Naive B cell (primary cell): ENCODE measurements around the gene DHRS3. TPM values are rescaled to one million over a fixed set of nuclear protein-coding genes. Genes with fewer than 3 reads are reported as not detected.
"Not testable (repeated sequence)": the region's sequence is repeated elsewhere in the genome, so short reads cannot be mapped to it uniquely, and the experiment has no call there.

Source experiments
- ATAC-seq, 2 donors: fragments of 150-1000 bp; cut with Tn5 transposase; 2 replicates each; pipeline ENCODE4 v1.10.0; 2021; ENCODE audit warnings: low read depth in 2 of 2, mild to moderate bottlenecking in 2 of 2, moderate library complexity in 2 of 2
- DNase-seq: peaks from one replicate; pipeline ENCODE4 v3.0.0; 2022
- H3K27ac Mint-ChIP-seq, 6 donors: one replicate each; pipeline ENCODE4 v1.8.0; 2020 to 2022; ENCODE audit warnings: mild to moderate bottlenecking in 6 of 6, mixed read lengths in 6 of 6, moderate library complexity in 5 of 6, inconsistent platforms in 2 of 6
- H3K27me3 Mint-ChIP-seq, 3 donors: one replicate each; pipeline ENCODE4 v1.8.0; 2021 to 2022; ENCODE audit warnings: mixed read lengths in 3 of 3, mild to moderate bottlenecking in 1 of 3
- H3K36me3 Mint-ChIP-seq, 2 donors: one replicate each; pipeline ENCODE4 v1.8.0; 2020 to 2022; ENCODE audit warnings: mixed read lengths in 2 of 2, inconsistent platforms in 1 of 2, mild to moderate bottlenecking in 1 of 2
- H3K4me1 Mint-ChIP-seq, 3 donors: one replicate each; pipeline ENCODE4 v1.8.0; 2020 to 2022; ENCODE audit warnings: mixed read lengths in 3 of 3, inconsistent platforms in 1 of 3, mild to moderate bottlenecking in 1 of 3, moderate library complexity in 1 of 3
- H3K4me3 Mint-ChIP-seq, 8 donors: one replicate each; pipeline ENCODE4 v1.8.0; 2020 to 2022; ENCODE audit warnings: mild to moderate bottlenecking in 8 of 8, mixed read lengths in 8 of 8, moderate library complexity in 8 of 8, inconsistent platforms in 2 of 8
- H3K9me3 Mint-ChIP-seq, 7 donors: one replicate each; pipeline ENCODE4 v1.8.0; 2020 to 2022; ENCODE audit warnings: mixed read lengths in 7 of 7, mild to moderate bottlenecking in 5 of 7, inconsistent platforms in 2 of 7, moderate library complexity in 1 of 7
- polyA plus RNA-seq, 6 donors: library from polyadenylated mRNA; unstranded; fragments of 300-500 nt; fragmentation: Illumina TruSeq; gene quantifications; one replicate each; pipeline ENCODE4 v1.2.3, GENCODE V29; 2021; ENCODE audit warnings: low read depth in 6 of 6

Gene DHRS3
- polyA plus RNA-seq, 6 donors from 2014 or later = 0.21 to 1.9 (median 0.47) TPM; not detected in 1

DNA sequence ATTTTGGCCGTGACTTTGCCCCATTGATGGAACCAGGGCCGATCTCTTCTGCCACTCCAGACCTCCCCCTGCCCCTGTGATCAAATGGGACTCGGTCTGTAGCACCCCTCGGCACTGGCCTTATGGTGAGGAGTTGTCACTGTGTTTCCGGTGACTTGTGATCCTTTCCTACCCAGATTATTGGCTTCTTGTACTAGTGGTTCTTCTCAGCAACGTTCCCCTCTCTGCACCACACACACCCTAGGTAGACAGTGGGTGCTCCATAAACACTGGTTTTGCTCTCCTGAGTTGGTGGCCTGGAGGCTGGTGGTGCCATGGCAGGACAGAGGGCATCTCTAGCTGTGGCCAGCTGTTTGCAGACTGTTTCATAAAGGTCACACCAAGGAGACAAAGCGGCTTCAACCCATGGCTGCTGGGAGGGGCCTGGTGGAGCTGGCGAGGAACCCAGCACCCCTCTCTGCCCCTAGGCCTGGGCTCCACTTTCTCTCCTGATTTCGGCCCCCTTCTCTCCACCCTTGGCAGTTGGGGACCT lies 50.7 kb downstream of the DHRS3 start:
- H3K36me3 Mint-ChIP-seq = peaks cover 14 to 22% of the 10 kb centered on the region in 2 donors

DNA sequence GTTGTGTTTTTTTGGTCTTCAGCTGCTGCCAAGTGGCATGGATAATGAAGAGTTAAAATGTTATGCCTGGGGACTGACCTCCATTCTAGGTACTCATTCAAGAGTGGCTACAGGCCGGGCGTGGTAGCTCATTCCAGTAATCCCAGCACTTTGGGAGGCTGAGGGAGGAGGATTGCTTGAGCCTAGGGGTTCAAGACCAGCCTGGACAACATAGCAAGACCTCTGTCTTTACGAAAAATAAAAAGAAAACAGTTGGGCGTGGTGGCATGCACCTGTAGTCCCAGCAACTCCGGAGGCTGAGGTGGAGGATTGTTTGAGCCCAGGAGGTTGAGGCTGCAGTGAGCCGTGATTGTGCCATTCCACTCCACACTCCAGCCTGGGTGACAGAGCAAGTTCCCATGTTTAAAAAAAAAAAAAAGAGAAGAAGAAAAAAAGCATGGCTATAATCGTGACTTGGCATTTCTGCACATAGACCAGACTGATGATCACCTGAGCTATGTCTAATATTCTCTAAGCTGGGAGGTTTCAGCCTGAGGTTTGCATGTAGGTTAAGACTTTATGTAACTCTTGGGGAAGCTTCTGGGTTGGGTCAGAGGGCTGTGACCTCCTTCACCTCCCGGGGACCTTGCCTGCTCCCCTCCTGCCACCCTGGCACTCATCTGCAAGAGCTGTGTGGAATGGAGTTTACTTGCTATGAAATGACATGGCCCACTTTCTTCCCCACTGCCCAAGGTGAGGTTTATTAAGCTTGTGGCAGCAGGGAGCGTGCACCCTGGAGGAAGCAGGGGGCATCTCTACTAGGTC lies 51.3 kb downstream of the DHRS3 start:
- DNase-seq = no peak
- Mint-ChIP-seq H3K9me3 (peaks cover 17 to 32% (median 26%) of the 10 kb centered on the region in 7 donors), H3K27me3 (no peaks in the 10 kb centered on the region), H3K4me1 (peaks cover 0 to 2% (median 0%) of the 10 kb centered on the region in 3 donors), H3K4me3 (no peak overlapping the region), H3K36me3 (peaks cover 15 to 26% of the 10 kb centered on the region in 2 donors), H3K27ac (no peak overlapping the region)
- ATAC-seq = no peak

More for the DNA sequence above, 50.7 kb downstream of the DHRS3 start:
- peaks cover 0 to 2% (median 0%) of the 10 kb centered on the region in 3 donors for H3K4me1 Mint-ChIP-seq
- peaks cover 14 to 27% (median 21%) of the 10 kb centered on the region in 7 donors for H3K9me3 Mint-ChIP-seq
- no peak overlapping the region for H3K4me3 Mint-ChIP-seq
- H3K27ac Mint-ChIP-seq = no peak overlapping the region
- ATAC-seq (no peak), DNase-seq (no peak)
- no peaks in the 10 kb centered on the region for H3K27me3 Mint-ChIP-seq

DNA sequence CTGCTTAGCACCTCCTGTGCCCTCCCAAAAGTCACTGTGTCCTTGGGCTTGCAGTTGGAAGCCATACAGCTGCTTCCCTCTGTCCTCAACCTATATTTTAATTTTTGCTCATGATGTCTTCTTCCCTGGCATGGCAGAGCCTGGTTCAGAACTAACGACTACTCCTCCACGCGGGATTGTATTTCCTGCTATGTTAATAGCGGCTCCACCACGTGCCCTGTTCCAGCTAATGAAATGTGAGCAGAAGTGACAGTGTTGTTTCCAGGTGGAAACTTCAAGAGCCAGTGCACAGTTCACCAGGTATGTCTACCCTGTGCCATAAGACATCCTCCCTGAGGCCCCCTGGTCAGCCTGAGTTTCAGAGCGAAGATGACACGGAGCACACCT lies 52.1 kb downstream of the DHRS3 start:
- ATAC-seq = no peak
- no peak overlapping the region for H3K27ac Mint-ChIP-seq
- H3K9me3 Mint-ChIP-seq = peaks cover 17 to 32% (median 26%) of the 10 kb centered on the region in 7 donors
- H3K27me3 Mint-ChIP-seq = no peaks in the 10 kb centered on the region
- H3K36me3 Mint-ChIP-seq = peaks cover 15 to 26% of the 10 kb centered on the region in 2 donors
- H3K4me3 Mint-ChIP-seq = peak overlapping the region in 1 of 8 donors; percentile 70
- no peak for DNase-seq
- H3K4me1 Mint-ChIP-seq = peaks cover 0 to 2% (median 0%) of the 10 kb centered on the region in 3 donors

DNA sequence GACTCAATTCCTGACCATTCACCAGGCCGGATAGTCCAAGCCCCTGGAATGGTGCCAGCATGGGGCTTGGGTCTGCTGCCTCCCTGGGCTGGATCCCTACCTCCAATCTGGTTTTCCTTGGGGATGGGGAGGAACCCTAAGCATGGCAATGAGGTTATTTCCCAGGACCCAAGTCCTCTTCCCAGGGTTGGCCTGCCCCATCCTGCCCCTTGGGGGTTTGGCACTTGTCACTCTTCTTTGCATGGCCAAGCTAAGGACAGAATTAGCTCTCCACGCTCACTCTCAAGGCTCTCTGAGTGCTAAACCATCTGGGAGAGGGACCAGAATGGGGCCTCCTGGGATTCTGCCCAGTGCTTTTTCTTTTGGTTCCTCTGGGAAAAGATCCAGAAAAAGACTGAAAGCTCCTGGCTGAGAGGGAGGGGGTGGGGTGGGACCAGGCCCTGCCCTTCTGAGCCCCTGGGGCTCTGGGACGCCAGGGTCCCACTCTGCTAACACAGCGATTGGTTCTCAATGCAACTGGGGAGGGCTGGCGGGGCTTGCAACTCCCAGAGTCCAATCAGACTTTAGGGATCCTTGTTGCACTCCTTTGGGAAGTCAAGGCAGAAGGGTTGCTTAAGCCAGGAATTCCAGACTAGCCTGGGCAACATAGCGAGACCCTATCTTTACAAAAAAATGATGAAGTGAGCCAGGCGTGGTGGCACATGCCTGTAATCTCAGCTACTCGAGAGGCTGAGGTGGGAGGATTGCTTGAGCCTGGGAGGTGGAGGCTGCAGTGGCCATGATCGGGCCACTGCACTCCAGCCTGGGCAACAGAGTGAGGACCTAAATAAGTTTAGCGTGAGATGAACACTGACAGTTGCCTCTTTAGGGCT lies 52.7 kb downstream of the DHRS3 start:
- H3K27me3 Mint-ChIP-seq = no peaks in the 10 kb centered on the region

DNA sequence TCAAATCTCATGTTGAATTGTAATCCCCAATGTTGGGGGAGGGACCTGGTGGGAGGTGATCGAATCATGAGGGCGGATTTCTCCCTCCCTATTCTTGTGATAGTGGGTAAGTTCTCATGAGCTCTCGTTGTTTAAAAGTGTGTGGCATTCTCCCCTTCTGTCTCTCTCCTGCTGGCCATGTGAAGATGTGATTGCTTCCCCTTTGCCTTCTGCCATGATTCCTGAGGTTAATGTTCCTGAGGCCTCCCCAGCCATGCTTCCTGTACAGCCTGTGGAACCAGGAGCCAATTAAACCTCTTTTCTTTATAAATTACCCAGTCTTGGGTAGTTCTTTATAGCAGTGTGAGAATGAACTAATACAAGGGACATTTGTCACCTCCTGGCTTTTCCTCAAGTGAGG lies 53.8 kb downstream of the DHRS3 start:
- H3K27me3 Mint-ChIP-seq, H3K4me1 Mint-ChIP-seq, DNase-seq, ATAC-seq: not testable (repeated sequence)
- Mint-ChIP-seq H3K9me3 (peaks cover 17 to 32% (median 26%) of the 10 kb centered on the region in 7 donors), H3K36me3 (peaks cover 15 to 26% of the 10 kb centered on the region in 2 donors), H3K27ac (peak overlapping the region in 1 of 6 donors; percentile 53), H3K4me3 (peak overlapping the region in 1 of 8 donors; percentile 22)

More for the DNA sequence above, 52.7 kb downstream of the DHRS3 start:
- H3K36me3 Mint-ChIP-seq = peaks cover 15 to 26% of the 10 kb centered on the region in 2 donors
- H3K4me1 Mint-ChIP-seq = peaks cover 0 to 2% (median 0%) of the 10 kb centered on the region in 3 donors
- ATAC-seq (no peak), DNase-seq (no peak)
- no peak overlapping the region for H3K4me3 Mint-ChIP-seq
- H3K9me3 Mint-ChIP-seq = peaks cover 17 to 32% (median 26%) of the 10 kb centered on the region in 7 donors
- no peak overlapping the region for H3K27ac Mint-ChIP-seq

DNA sequence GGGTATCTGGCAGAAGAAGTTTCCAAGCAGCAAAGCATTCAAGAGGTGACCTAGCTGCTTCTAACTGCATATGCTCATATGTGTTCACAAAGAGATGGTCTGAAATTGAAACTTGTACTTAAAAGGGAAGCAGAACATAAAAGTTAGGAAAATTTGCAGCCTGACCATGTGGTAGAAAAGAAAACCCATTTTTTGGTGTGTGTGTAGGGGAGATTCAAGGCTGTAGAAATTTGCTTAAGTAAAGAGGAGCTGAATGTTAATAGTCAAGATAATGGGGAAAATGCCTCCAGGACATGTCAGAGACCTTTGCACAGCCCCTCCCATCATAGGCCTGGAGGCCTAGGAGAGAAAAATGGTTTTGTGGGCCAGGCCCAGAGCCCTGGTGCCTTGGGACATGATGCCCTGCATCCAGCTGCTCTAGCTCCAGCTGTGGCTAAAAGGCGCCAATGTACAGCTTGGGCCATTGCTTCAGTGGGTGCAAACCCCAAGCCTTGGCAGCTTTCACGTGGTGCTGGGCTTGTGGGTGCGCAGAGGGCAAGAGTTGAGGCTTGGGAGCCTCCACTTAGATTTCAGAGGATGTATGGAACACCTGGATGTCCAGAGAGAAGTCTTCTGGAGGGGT lies 54.9 kb downstream of the DHRS3 start:
- Mint-ChIP-seq H3K9me3 (peaks cover 17 to 32% (median 26%) of the 10 kb centered on the region in 7 donors), H3K27me3 (peaks cover 0 to 9% (median 0%) of the 10 kb centered on the region in 3 donors), H3K4me3 (peak overlapping the region in 1 of 8 donors; percentile 52), H3K4me1 (peaks cover 0 to 2% (median 0%) of the 10 kb centered on the region in 3 donors), H3K27ac (no peak overlapping the region), H3K36me3 (peaks cover 15 to 26% of the 10 kb centered on the region in 2 donors)
- ATAC-seq (no peak), DNase-seq (no peak)

DNA sequence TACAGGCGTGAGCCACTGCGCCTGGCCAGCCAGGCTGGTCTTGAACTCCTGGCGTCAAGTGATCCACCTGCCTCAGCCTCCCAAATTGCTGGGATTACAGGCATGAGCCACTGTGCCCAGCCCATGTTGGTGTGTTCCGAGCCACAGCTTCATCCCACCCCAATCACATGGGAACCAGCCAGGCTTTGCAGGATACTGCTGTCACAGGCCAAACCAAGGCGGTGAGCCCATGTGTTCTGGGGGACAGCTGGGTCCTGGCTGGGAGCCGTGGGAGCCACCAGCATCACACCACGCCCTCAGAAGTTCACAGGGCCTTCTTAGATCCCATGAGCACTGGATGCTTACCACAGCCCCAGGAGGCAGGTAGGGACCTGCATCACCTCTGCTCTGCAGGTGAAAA lies 56.9 kb downstream of the DHRS3 start:
- peaks cover 0 to 10% (median 0%) of the 10 kb centered on the region in 3 donors for H3K27me3 Mint-ChIP-seq
- H3K36me3 Mint-ChIP-seq = peaks cover 15 to 26% of the 10 kb centered on the region in 2 donors
- DNase-seq (no peak), ATAC-seq (no peak)
- H3K9me3 Mint-ChIP-seq = peaks cover 17 to 32% (median 26%) of the 10 kb centered on the region in 7 donors
- peak overlapping the region in 1 of 6 donors; percentile 42 for H3K27ac Mint-ChIP-seq
- H3K4me1 Mint-ChIP-seq = no peaks in the 10 kb centered on the region
- H3K4me3 Mint-ChIP-seq = no peak overlapping the region

DNA sequence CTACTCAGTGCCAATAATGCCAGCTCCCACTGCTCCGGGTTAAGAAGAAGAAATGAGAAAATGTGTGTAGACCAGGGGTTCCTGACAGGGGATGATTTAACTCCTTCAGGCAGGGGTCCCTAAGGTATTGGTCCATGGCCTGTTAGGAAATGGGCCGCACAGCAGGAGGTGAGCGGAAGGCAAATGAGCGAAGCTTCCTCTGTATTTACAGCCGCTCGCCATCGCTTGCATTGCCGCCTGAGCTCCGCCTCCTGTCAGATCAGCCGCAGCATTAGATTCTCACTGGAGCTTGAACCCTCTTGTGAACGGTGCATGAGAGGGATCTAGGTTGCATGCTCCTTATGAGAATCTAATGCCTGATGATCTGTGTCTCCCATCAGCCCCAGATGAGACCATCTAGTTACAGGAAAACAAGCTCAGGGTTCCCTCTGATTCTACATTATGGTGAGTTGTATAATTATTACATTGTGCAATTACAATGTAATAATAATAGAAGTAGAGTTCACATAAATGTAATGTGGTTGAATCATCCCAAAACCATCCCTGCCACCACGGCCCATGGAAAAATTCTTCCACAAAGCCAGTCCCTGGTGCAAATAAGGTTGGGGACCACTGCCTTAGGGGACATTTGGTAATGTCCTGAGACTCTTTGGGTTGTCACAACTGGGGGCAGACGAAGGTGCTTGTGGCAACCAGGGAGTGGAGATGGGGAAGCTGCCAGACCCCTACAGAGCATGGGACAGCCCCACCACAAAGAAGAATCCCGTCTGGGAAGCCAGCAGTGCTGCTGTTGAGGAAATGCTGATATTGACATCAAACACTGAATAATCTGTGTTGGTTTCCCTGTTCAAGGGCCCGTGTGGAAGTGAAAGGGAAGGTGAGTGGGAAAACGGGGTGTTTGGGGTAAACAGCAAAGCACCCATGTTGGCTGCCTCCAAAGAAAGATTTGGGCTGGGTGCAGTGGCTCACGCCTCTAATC lies 60.8 kb downstream of the DHRS3 start:
- H3K36me3 Mint-ChIP-seq = peaks cover under 1 to 4% of the 10 kb centered on the region in 2 donors
- H3K9me3 Mint-ChIP-seq = peaks cover 2 to 5% (median 4%) of the 10 kb centered on the region in 7 donors
- no peak overlapping the region for H3K4me3 Mint-ChIP-seq
- H3K4me1 Mint-ChIP-seq = no peaks in the 10 kb centered on the region
- no peak for ATAC-seq
- H3K27me3 Mint-ChIP-seq = peaks cover 0 to 10% (median 6%) of the 10 kb centered on the region in 3 donors
- peak overlapping the region in 1 of 6 donors; percentile 6 for H3K27ac Mint-ChIP-seq
- DNase-seq = no peak

DNA sequence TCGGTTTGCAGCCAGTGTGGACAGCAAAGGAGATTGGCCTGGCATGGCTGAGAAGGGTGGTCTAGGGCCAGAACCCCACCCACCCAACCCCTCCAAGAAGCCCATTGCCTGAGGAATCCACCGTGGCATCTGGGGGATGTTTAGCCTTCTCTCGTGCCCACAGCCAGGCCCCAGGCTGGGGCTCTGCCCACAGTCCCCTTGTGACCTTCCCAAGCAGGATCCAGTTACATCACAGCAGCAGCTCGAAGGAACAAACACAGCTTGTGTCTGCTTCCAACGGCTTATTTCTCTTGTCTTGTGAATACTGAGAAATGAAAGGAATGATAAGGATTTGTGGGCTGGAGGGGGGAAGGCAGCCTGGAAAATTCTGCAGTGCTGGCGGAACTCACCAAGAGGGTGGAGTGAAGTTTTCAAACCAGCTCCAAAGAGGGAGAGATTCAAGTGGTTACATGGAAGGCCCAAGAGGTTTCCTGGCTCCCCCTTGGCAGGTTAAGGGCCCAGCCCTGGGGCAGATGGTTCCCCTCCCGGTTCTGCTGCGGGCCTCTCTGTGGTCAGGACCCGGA lies 61.6 kb downstream of the DHRS3 start:
- H3K36me3 Mint-ChIP-seq = no peaks in the 10 kb centered on the region
- peaks cover 0 to 10% (median 6%) of the 10 kb centered on the region in 3 donors for H3K27me3 Mint-ChIP-seq
- DNase-seq = no peak
- no peak overlapping the region for H3K4me3 Mint-ChIP-seq
- no peak for ATAC-seq
- no peak overlapping the region for H3K27ac Mint-ChIP-seq
- H3K9me3 Mint-ChIP-seq = peaks cover 0 to 3% (median 0%) of the 10 kb centered on the region in 7 donors
- no peaks in the 10 kb centered on the region for H3K4me1 Mint-ChIP-seq

DNA sequence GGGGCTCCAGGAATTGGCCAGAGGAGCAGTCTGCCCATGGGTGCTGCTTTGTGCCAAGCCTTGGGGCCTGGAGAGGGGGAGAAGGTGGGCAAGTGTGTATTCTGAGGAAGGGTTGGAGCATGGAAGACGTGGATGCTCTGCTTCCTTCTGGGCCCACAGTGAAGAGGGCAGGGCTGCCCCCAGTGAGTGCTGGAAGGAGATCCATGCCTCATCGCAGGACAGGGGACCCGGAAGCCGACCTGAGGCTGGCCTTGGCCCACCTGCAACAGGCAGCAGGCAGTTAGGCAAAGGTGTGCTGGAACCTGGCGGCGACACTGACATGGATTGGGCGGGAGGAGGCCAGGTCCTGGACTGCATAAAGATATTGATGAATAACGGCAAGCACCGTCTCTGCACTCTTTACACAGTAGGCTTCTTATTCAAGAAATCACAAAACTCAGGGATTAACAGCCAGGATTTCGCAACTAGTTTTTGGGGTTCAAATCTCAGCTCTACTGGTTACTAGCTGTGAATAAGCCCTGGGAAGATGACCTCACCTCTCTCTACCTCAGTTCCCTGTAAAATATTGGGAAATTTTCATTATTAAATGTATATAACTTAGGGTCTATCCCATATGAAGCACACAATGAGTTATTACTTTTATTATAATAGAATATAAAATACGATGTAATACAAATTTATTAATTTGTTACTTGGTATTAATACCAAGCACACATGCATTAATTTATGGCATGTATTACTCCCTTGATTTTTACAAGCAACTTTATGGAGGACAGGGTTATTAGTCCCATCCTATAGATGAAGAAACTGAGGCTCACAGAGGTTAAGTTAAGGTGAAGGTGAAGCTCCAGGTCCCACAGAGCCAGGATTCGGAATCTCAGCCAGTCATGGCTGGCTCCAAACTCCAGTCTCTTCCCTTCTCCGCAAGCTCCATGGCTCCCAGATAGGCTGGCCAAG lies 62.3 kb downstream of the DHRS3 start:
- Mint-ChIP-seq H3K27me3 (peaks cover 0 to 10% (median 6%) of the 10 kb centered on the region in 3 donors), H3K4me1 (no peaks in the 10 kb centered on the region), H3K9me3 (peaks cover 0 to 3% (median 0%) of the 10 kb centered on the region in 7 donors), H3K36me3 (no peaks in the 10 kb centered on the region), H3K27ac (peak overlapping the region in 2 of 6 donors; percentile 42 to 57), H3K4me3 (no peak overlapping the region)
- ATAC-seq = no peak
- no peak for DNase-seq
